Activated CD8-positive, alpha-beta T cell treated with anti-CD3 and anti-CD28 coated beads for 36 hours (primary cell): ENCODE data around the gene SMURF1. TPM values are rescaled to one million over a fixed set of nuclear protein-coding genes. Genes with fewer than 3 reads are reported as not detected.
A peak's percentile ranks its signal among the peaks of the same experiment; 100 is the strongest.

Experiments used
- ATAC-seq: fragments of 200-7000 bp; cut with Tn5 transposase; one replicate; pipeline ENCODE4 v1.10.0; 2021; ENCODE audit warnings: mild to moderate bottlenecking, moderate library complexity
- CTCF ChIA-PET: fragments of 350-600 bp; sonication (Branson Sonifier 250); formaldehyde crosslinking; loops from one replicate; lab custom pipeline; 2021; ENCODE audit warnings: antibody characterized with exemption; lab: Charles Lee
- POLR2A ChIA-PET: fragments of 350-600 bp; sonication (Branson Sonifier 250); formaldehyde crosslinking; loops from one replicate; lab custom pipeline; 2021; ENCODE audit warnings: antibody characterized with exemption; lab: Charles Lee
- DNase-seq: peaks from one replicate; pipeline ENCODE4 v3.0.0-alpha.2; 2020
- H3K27ac Mint-ChIP-seq: one replicate; pipeline ENCODE4 v1.8.0; 2021; ENCODE audit warnings: mild to moderate bottlenecking, mixed read lengths
- H3K27me3 Mint-ChIP-seq: one replicate; pipeline ENCODE4 v1.8.0; 2021; ENCODE audit warnings: mixed read lengths
- H3K36me3 Mint-ChIP-seq: one replicate; pipeline ENCODE4 v1.8.0; 2021; ENCODE audit warnings: low read depth, mixed read lengths
- H3K4me1 Mint-ChIP-seq: one replicate; pipeline ENCODE4 v1.8.0; 2021; ENCODE audit warnings: low read depth, mixed read lengths
- H3K4me3 Mint-ChIP-seq: one replicate; pipeline ENCODE4 v1.8.0; 2021; ENCODE audit warnings: mild to moderate bottlenecking, moderate library complexity, mixed read lengths
- H3K9me3 Mint-ChIP-seq: one replicate; pipeline ENCODE4 v1.8.0; 2021; ENCODE audit warnings: mixed read lengths
- intact Hi-C: fragments of 100-400 bp; cut with micrococcal nuclease; formaldehyde crosslinking; loops from one replicate; pipeline ENCODE4 v1.10.0; 2022
- total RNA-seq, 2 experiments: library from RNA; stranded (reverse); gene quantifications; one replicate each; pipeline ENCODE4 v1.2.3, GENCODE V29; 2021
- TF ChIP-seq, protein P1 (sequence below): fragments of 200-600 bp; IDR thresholded peaks from one replicate; pipeline ENCODE4 v1.8.0; 2022; ENCODE audit warnings: antibody characterized with exemption, mild to moderate bottlenecking

SMURF1 gene
- total RNA-seq, 2 experiments from 2014 or later, result 8.3 to 9.4 TPM

DNA sequence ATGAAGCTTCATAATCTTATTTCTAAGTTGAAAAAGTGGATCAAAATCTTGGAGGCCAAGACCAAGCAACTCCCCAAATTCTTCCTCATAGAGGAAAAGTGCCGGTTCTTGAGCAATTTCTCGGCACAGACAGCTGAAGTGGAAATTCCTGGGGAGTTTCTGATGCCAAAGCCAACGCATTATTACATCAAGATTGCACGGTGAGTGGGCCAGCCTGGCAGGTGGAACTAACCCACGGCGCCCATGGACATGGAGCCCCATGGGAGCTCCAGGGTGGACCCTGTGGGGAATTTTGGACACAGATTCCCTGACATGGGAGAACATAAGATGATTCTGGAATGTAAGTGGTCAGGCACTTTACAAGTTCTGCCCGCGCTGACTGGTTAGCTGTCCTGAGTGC lies 139.7 kb downstream of the SMURF1 start:
- TF ChIP-seq, protein P1, sequence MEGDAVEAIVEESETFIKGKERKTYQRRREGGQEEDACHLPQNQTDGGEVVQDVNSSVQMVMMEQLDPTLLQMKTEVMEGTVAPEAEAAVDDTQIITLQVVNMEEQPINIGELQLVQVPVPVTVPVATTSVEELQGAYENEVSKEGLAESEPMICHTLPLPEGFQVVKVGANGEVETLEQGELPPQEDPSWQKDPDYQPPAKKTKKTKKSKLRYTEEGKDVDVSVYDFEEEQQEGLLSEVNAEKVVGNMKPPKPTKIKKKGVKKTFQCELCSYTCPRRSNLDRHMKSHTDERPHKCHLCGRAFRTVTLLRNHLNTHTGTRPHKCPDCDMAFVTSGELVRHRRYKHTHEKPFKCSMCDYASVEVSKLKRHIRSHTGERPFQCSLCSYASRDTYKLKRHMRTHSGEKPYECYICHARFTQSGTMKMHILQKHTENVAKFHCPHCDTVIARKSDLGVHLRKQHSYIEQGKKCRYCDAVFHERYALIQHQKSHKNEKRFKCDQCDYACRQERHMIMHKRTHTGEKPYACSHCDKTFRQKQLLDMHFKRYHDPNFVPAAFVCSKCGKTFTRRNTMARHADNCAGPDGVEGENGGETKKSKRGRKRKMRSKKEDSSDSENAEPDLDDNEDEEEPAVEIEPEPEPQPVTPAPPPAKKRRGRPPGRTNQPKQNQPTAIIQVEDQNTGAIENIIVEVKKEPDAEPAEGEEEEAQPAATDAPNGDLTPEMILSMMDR, result no peak
- ChIA-PET POLR2A (interaction anchor here (1.0 to 1.2 kb wide), 2 partner anchors 8 to 31 kb away, joined by 3 read pairs; no protein-coding TSS in a partner anchor), CTCF (no interaction called here)
- intact Hi-C loops, result no loop called here
- peaks cover 29% of the 10 kb centered on the region for H3K4me1 Mint-ChIP-seq
- H3K4me3 Mint-ChIP-seq, result no peak overlapping the region
- H3K27ac Mint-ChIP-seq, result no peak overlapping the region
- no peaks in the 10 kb centered on the region for H3K9me3 Mint-ChIP-seq
- peaks cover 51% of the 10 kb centered on the region for H3K36me3 Mint-ChIP-seq
- H3K27me3 Mint-ChIP-seq, result no peaks in the 10 kb centered on the region
- DNase-seq (no peak), ATAC-seq (no peak)

DNA sequence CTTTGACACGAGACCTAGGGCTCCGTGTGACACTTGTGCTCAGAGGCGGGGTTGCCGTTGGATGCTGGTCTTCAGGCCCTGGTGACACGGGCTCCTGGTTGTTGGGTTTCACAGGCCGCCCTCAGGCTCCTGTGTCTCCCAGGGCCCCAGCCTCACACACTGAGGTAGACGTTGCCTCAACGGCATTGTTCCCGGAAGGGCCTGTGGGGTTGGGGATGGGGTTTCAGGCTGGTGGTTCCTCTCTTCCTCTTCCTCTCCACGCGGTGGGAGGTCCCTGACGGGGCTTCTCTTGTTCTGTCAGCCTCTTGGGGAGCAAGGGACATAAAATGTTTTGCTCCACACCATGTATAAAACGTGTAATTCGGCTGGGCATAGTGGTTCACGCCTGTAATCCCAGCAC lies 140.5 kb downstream of the SMURF1 start:
- ATAC-seq, result no peak
- H3K27ac Mint-ChIP-seq, result peak overlapping the region; percentile 96
- no peak for DNase-seq
- TF ChIP-seq, protein P1, result no peak
- POLR2A ChIA-PET, result interaction anchor here (1.0 kb wide), 1 partner anchor 13 kb away, joined by 3 read pairs; no protein-coding TSS in a partner anchor
- no peak overlapping the region for H3K4me3 Mint-ChIP-seq
- H3K9me3 Mint-ChIP-seq, result no peaks in the 10 kb centered on the region
- H3K4me1 Mint-ChIP-seq, result peaks cover 29% of the 10 kb centered on the region
- intact Hi-C loops, result no loop called here
- peaks cover 46% of the 10 kb centered on the region for H3K36me3 Mint-ChIP-seq
- no peaks in the 10 kb centered on the region for H3K27me3 Mint-ChIP-seq
- CTCF ChIA-PET, result no interaction called here

DNA sequence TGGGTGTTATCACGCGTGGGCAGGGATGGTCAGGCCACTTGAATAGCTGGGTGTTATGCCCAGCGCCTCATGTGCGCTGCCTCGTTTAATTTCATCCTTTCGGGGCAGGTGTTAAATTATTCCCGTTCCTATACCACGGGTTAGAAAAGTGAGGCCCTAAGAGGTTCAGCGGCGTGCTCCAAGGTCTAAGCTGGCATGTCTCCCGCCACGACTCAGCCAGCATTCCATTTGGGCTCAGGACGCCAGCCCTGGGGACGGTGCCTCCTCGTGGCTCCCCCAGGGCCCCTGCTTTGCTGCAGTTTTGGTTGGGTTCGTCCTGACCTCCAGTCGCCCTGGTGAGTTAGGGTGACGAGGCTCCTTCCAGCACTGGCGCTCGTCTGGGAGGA lies 141.1 kb downstream of the SMURF1 start:
- Mint-ChIP-seq H3K9me3 (no peaks in the 10 kb centered on the region), H3K36me3 (peaks cover 49% of the 10 kb centered on the region), H3K27ac (peak overlapping the region; percentile 96), H3K4me1 (peaks cover 29% of the 10 kb centered on the region), H3K4me3 (no peak overlapping the region), H3K27me3 (no peaks in the 10 kb centered on the region)
- TF ChIP-seq, protein P1, result no peak
- ChIA-PET POLR2A (interaction anchor here (0.6 to 1.0 kb wide), 2 partner anchors 13 to 29 kb away, joined by 3 read pairs; no protein-coding TSS in a partner anchor), CTCF (interaction anchor here (0.8 kb wide), 1 partner anchor 37 kb away, joined by 3 read pairs; no protein-coding TSS in a partner anchor)
- DNase-seq (no peak), ATAC-seq (no peak)
- intact Hi-C loops, result no loop called here

DNA sequence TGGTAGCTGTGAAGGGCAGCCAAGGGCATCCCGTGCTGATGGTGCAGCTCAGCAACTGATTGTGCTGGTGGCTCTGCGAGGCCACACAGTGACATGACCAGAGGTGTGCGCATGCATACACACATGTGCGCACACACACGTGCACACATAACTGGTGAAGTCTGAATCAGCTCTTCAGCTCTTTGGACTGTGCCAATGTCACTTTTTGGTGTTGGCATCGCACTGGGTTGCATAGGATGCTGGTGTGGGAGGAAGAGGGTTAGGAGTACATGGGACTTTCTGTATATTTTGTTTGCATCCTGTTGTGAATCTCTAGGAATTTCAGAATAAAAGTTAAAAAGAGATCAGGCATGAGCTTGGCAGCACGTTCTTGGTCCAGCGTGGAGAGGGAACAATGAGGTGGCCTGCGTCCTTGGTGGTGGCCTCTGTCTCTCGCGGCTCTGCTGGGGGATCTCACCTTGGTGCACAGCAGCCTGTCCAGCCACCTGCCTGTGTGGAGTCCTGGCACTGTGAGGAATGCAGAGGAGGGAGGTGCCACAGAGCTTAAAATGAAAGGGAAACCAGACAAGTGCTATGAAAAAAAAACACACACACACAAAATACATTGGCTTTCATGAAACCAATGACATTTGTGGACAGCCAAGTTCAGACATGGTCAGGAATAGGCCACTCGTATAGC lies 141.6 kb downstream of the SMURF1 start:
- TF ChIP-seq, protein P1, result no peak
- Mint-ChIP-seq H3K4me3 (no peak overlapping the region), H3K27ac (peak overlapping the region; percentile 96), H3K9me3 (no peaks in the 10 kb centered on the region), H3K36me3 (peaks cover 51% of the 10 kb centered on the region), H3K4me1 (peaks cover 29% of the 10 kb centered on the region), H3K27me3 (no peaks in the 10 kb centered on the region)
- ATAC-seq (peak; percentile 19), DNase-seq (no peak)
- POLR2A ChIA-PET, result interaction anchor here (0.6 to 1.4 kb wide), 3 partner anchors 11 to 29 kb away, joined by 3 to 4 read pairs (median 3); no protein-coding TSS in a partner anchor
- CTCF ChIA-PET, result interaction anchor here (0.8 to 1.6 kb wide), 3 partner anchors 11 to 38 kb away, joined by 3 to 5 read pairs (median 3); no protein-coding TSS in a partner anchor
- intact Hi-C loops, result no loop called here
